NT2/D1 (cell line): Measurements from ENCODE around the gene GLYR1.

Experiments
- DNase-seq: peaks from one replicate; pipeline ENCODE4 v3.0.0-alpha.2; 2011; ENCODE audit warnings: low read depth, low spot score
- H3K27me3 ChIP-seq: 2 replicates; pipeline ENCODE4 v1.6.0; 2011; ENCODE audit warnings: mild to moderate bottlenecking; ENCODE audit not compliant: insufficient read length, insufficient read depth
- H3K36me3 ChIP-seq: 2 replicates; pipeline ENCODE4 v1.6.1; 2011; ENCODE audit warnings: mild to moderate bottlenecking, low read length, mixed read lengths; ENCODE audit not compliant: insufficient read depth, insufficient read length
- H3K4me1 ChIP-seq: 2 replicates; pipeline ENCODE4 v1.5.1; 2011; ENCODE audit not compliant: insufficient read depth, insufficient read length
- H3K4me3 ChIP-seq: 2 replicates; pipeline ENCODE4 v1.5.1; 2011; ENCODE audit warnings: low read depth; ENCODE audit not compliant: insufficient read length
- H3K9ac ChIP-seq: 2 replicates; pipeline ENCODE4 v1.6.0; 2011; ENCODE audit warnings: low read depth; ENCODE audit not compliant: insufficient read length
- H3K9me3 ChIP-seq: 2 replicates; pipeline ENCODE4 v1.5.1; 2011; ENCODE audit warnings: mild to moderate bottlenecking, low read length; ENCODE audit not compliant: insufficient read depth
- SUZ12 ChIP-seq: IDR thresholded peaks from 2 replicates; pipeline ENCODE4 v1.6.1; 2011; ENCODE audit not compliant: insufficient read length, insufficient read depth; ENCODE audit errors: extremely low read depth
- YY1 ChIP-seq: IDR thresholded peaks from 2 replicates; pipeline ENCODE4 v1.6.1; 2011; ENCODE audit not compliant: insufficient read length, insufficient read depth
- ZNF274 ChIP-seq: IDR thresholded peaks from 2 replicates; pipeline ENCODE4 v1.6.1; 2011; ENCODE audit warnings: mild to moderate bottlenecking, low read depth, low read length

The GLYR1 gene

GRCh38 chr16:4874666-4875065, 27.6 kb upstream of the GLYR1 start:
- Histone ChIP-seq H3K27me3 (no peaks in the 10 kb centered on the region), H3K9me3 (no peaks in the 10 kb centered on the region), H3K9ac (no peak overlapping the region), H3K4me3 (no peak overlapping the region), H3K4me1 (no peaks in the 10 kb centered on the region), H3K36me3 (peaks cover 94% of the 10 kb centered on the region)
- DNase-seq: no peak
- TF ChIP-seq ZNF274: no peak

GRCh38 chr16:4873091-4873490, 26.0 kb upstream of the GLYR1 start:
- Histone ChIP-seq H3K9ac (no peak overlapping the region), H3K9me3 (no peaks in the 10 kb centered on the region), H3K27me3 (no peaks in the 10 kb centered on the region), H3K4me1 (no peaks in the 10 kb centered on the region), H3K36me3 (peaks cover 94% of the 10 kb centered on the region), H3K4me3 (no peak overlapping the region)
- TF ChIP-seq SUZ12: no peak
- TF ChIP-seq YY1: no peak
- no peak for TF ChIP-seq ZNF274
- DNase-seq: no peak

- Histone ChIP-seq H3K9ac (no peak overlapping the region), H3K27me3 (no peaks in the 10 kb centered on the region), H3K9me3 (no peaks in the 10 kb centered on the region), H3K4me3 (no peak overlapping the region), H3K36me3 (peaks cover 91% of the 10 kb centered on the region), H3K4me1 (no peaks in the 10 kb centered on the region)
- no peak for TF ChIP-seq SUZ12
- TF ChIP-seq ZNF274: no peak
- no peak for TF ChIP-seq YY1
- no peak for DNase-seq
Measured at GRCh38 chr16:4871071-4871470, 24.0 kb upstream of the GLYR1 start.

GRCh38 chr16:4870138-4870671, 23.1 kb upstream of the GLYR1 start:
- TF ChIP-seq SUZ12 (no peak), YY1 (no peak), ZNF274 (no peak)
- DNase-seq: no peak
- peaks cover 87% of the 10 kb centered on the region for H3K36me3 ChIP-seq

GRCh38 chr16:4869147-4869805, 22.2 kb upstream of the GLYR1 start:
- DNase-seq: no peak
- peaks cover 84% of the 10 kb centered on the region for H3K36me3 ChIP-seq
- no peaks in the 10 kb centered on the region for H3K9me3 ChIP-seq
- no peak overlapping the region for H3K9ac ChIP-seq
- no peaks in the 10 kb centered on the region for H3K4me1 ChIP-seq
- no peak for TF ChIP-seq SUZ12
- TF ChIP-seq ZNF274: no peak
- TF ChIP-seq YY1: no peak
- H3K27me3 ChIP-seq: no peaks in the 10 kb centered on the region
- H3K4me3 ChIP-seq: no peak overlapping the region

More at GRCh38 chr16:4870138-4870671, 23.1 kb upstream of the GLYR1 start:
- Histone ChIP-seq H3K4me3 (no peak overlapping the region), H3K9ac (no peak overlapping the region), H3K4me1 (no peaks in the 10 kb centered on the region), H3K9me3 (no peaks in the 10 kb centered on the region), H3K27me3 (no peaks in the 10 kb centered on the region)

GRCh38 chr16:4868535-4868934, 21.4 kb upstream of the GLYR1 start:
- Histone ChIP-seq H3K4me3 (no peak overlapping the region), H3K9me3 (no peaks in the 10 kb centered on the region), H3K9ac (no peak overlapping the region), H3K36me3 (peaks cover 81% of the 10 kb centered on the region), H3K4me1 (no peaks in the 10 kb centered on the region), H3K27me3 (no peaks in the 10 kb centered on the region)
- no peak for DNase-seq
- TF ChIP-seq ZNF274: no peak
- TF ChIP-seq SUZ12: no peak
- TF ChIP-seq YY1: no peak

GRCh38 chr16:4868026-4868425, 20.9 kb upstream of the GLYR1 start:
- Histone ChIP-seq H3K36me3 (peaks cover 81% of the 10 kb centered on the region), H3K4me1 (no peaks in the 10 kb centered on the region)
- no peak for DNase-seq

More at GRCh38 chr16:4868026-4868425, 20.9 kb upstream of the GLYR1 start:
- H3K27me3 ChIP-seq: no peaks in the 10 kb centered on the region
- no peak overlapping the region for H3K4me3 ChIP-seq
- H3K9me3 ChIP-seq: no peaks in the 10 kb centered on the region
- no peak overlapping the region for H3K9ac ChIP-seq
- no peak for TF ChIP-seq YY1
- TF ChIP-seq ZNF274: no peak
- TF ChIP-seq SUZ12: no peak
